GM21360 (cell line): ENCODE results near the gene SH2D2A.
"Not testable (repeated sequence)": the region's sequence is repeated elsewhere in the genome, so short reads cannot be mapped to it uniquely, and the experiment has no call there.

Experiments
- ATAC-seq: cut with Tn5 transposase; IDR thresholded peaks from one replicate; pipeline ENCODE4 v1.9.1; 2021; ENCODE audit warnings: mild to moderate bottlenecking, moderate library complexity; ENCODE audit not compliant: unreplicated experiment

The SH2D2A gene

GRCh38 chr1:156775799-156776198 is 40.8 kb downstream of the SH2D2A start:
- ATAC-seq: no peak

- no peak for ATAC-seq
Observed at GRCh38 chr1:156773607-156774006, 43.0 kb downstream of the SH2D2A start.

- ATAC-seq: no peak
Observed at GRCh38 chr1:156772728-156773497, 43.7 kb downstream of the SH2D2A start.

- no peak for ATAC-seq
Observed at GRCh38 chr1:156772222-156772621, 44.4 kb downstream of the SH2D2A start.

- ATAC-seq: no peak
Observed at GRCh38 chr1:156768610-156769295, 47.9 kb downstream of the SH2D2A start.

- no peak for ATAC-seq
Observed at GRCh38 chr1:156767879-156768604, 48.6 kb downstream of the SH2D2A start.

GRCh38 chr1:156767101-156767878 is 49.4 kb downstream of the SH2D2A start, which contains the start of gene PRCC:
Gene PRCC, plus strand, starts transcription at chr1:156767535. Its CDS starts 237 bp downstream, at chr1:156767772.
- ATAC-seq: peak; percentile 81

GRCh38 chr1:156766298-156767100 is 50.1 kb downstream of the SH2D2A start:
- ATAC-seq: peak; percentile 16

- no peak for ATAC-seq
Observed at GRCh38 chr1:156765666-156766065, 51.0 kb downstream of the SH2D2A start.

GRCh38 chr1:156765136-156765535 is 51.5 kb downstream of the SH2D2A start:
- not testable (repeated sequence) for ATAC-seq

- no peak for ATAC-seq
Observed at GRCh38 chr1:156760796-156761104, 55.9 kb downstream of the SH2D2A start.

- ATAC-seq: no peak
Observed at GRCh38 chr1:156760092-156760795, 56.4 kb downstream of the SH2D2A start.

- ATAC-seq: not testable (repeated sequence)
Observed at GRCh38 chr1:156757572-156758253, 58.9 kb downstream of the SH2D2A start.

GRCh38 chr1:156756355-156756754 is 60.3 kb downstream of the SH2D2A start:
- no peak for ATAC-seq
